ENCODE measurements around the gene INTS7.

The INTS7 gene

DNA sequence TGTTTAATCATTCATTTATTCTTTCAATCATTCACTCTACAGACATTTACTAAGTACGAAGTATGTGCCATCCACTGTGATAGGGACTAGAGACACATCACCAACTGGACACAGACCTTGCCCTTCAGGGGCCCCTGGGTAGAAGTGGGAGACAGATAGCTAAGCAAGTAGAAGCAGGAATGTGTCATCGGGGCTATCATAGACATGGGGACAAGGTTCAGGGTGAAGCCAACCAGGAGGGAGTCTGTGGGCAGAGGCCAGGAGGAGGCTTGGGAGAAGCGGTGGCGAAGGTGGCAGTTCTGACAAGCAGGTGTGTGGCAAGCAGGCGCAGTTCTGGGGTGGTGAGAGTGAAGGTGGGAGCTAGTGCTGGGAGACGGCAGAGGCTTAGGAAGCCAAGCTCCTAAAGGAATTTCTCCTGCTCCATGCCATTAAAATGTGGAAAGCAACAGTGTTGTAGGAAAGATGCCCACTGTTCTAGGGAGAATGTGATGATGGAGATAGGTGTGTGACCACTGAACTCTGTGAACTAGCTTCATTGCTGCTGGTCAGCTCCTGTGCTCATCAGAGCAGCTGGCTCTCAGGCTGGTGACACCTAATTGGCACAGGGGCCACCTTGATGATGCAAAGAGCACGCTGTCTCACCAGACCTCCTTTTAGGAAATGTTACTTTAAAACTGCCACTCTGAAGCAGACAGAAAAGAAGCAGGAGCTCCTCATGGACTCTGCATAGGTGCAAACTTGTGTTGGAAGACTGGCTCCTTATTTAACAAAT, 125.1 kb downstream of the INTS7 start:
- ATAC-seq (replicated peaks) (no peak), DNase-seq (no peak)
- peaks cover 10 to 11% of the 10 kb centered on the region in 2 donors for H3K27me3 Mint-ChIP-seq
- peaks cover 23 to 27% of the 10 kb centered on the region in 2 donors for H3K4me1 Mint-ChIP-seq
- H3K4me3 Mint-ChIP-seq = no peak overlapping the region
- H3K36me3 Mint-ChIP-seq = peaks cover 0 to 2% of the 10 kb centered on the region in 2 donors
- H3K27ac Mint-ChIP-seq = no peak overlapping the region
- peaks cover 0 to 2% of the 10 kb centered on the region in 2 donors for H3K9me3 Mint-ChIP-seq

- ATAC-seq (replicated peaks) (no peak), DNase-seq (no peak)
- Mint-ChIP-seq H3K4me3 (no peak overlapping the region), H3K27ac (no peak overlapping the region), H3K36me3 (peaks cover 0 to 2% of the 10 kb centered on the region in 2 donors), H3K9me3 (peaks cover 0 to 2% of the 10 kb centered on the region in 2 donors), H3K4me1 (peaks cover 23 to 27% of the 10 kb centered on the region in 2 donors), H3K27me3 (peaks cover 10 to 12% of the 10 kb centered on the region in 2 donors)
Observed at GRCh38 chr1:211909395-211909794, 126.0 kb downstream of the INTS7 start.

GRCh38 chr1:211908951-211909350, 126.4 kb downstream of the INTS7 start:
- no peak overlapping the region for H3K27ac Mint-ChIP-seq
- no peak for ATAC-seq (replicated peaks)

GRCh38 chr1:211908453-211908852, 126.9 kb downstream of the INTS7 start:
- peaks cover 10 to 12% of the 10 kb centered on the region in 2 donors for H3K27me3 Mint-ChIP-seq
- peaks cover 0 to 2% of the 10 kb centered on the region in 2 donors for H3K36me3 Mint-ChIP-seq
- ATAC-seq (replicated peaks) = peak; percentile 93 to 95
- peaks cover 0 to 2% of the 10 kb centered on the region in 2 donors for H3K9me3 Mint-ChIP-seq
- H3K27ac Mint-ChIP-seq = no peak overlapping the region
- DNase-seq = no peak
- H3K4me3 Mint-ChIP-seq = no peak overlapping the region
- peaks cover 23 to 27% of the 10 kb centered on the region in 2 donors for H3K4me1 Mint-ChIP-seq

More at GRCh38 chr1:211908951-211909350, 126.4 kb downstream of the INTS7 start:
- Mint-ChIP-seq H3K9me3 (peaks cover 0 to 2% of the 10 kb centered on the region in 2 donors), H3K4me3 (no peak overlapping the region), H3K27me3 (peaks cover 10 to 12% of the 10 kb centered on the region in 2 donors), H3K4me1 (peaks cover 23 to 27% of the 10 kb centered on the region in 2 donors), H3K36me3 (peaks cover 0 to 2% of the 10 kb centered on the region in 2 donors)
- no peak for DNase-seq

- peaks cover 4 to 7% of the 10 kb centered on the region in 2 donors for H3K27me3 Mint-ChIP-seq
Observed at GRCh38 chr1:211903490-211904245, 131.7 kb downstream of the INTS7 start.

GRCh38 chr1:211902624-211903291, 132.6 kb downstream of the INTS7 start:
- DNase-seq (no peak), ATAC-seq (replicated peaks) (no peak)
- H3K36me3 Mint-ChIP-seq = peaks cover 3 to 7% of the 10 kb centered on the region in 2 donors
- no peak overlapping the region for H3K4me3 Mint-ChIP-seq
- peaks cover 0 to 9% of the 10 kb centered on the region in 2 donors for H3K9me3 Mint-ChIP-seq
- H3K27ac Mint-ChIP-seq = no peak overlapping the region
- peaks cover 4 to 5% of the 10 kb centered on the region in 2 donors for H3K4me1 Mint-ChIP-seq
- H3K27me3 Mint-ChIP-seq = peaks cover 4 to 7% of the 10 kb centered on the region in 2 donors

More at GRCh38 chr1:211903490-211904245, 131.7 kb downstream of the INTS7 start:
- no peak for DNase-seq
- Mint-ChIP-seq H3K4me1 (peaks cover 7 to 11% of the 10 kb centered on the region in 2 donors), H3K27ac (no peak overlapping the region), H3K4me3 (no peak overlapping the region), H3K9me3 (peaks cover 0 to 9% of the 10 kb centered on the region in 2 donors), H3K36me3 (peaks cover 3 to 7% of the 10 kb centered on the region in 2 donors)
- ATAC-seq (replicated peaks) = no peak

- Mint-ChIP-seq H3K27me3 (peaks cover 4 to 7% of the 10 kb centered on the region in 2 donors), H3K4me3 (no peak overlapping the region), H3K4me1 (peaks cover 0 to 5% of the 10 kb centered on the region in 2 donors), H3K27ac (no peak overlapping the region), H3K9me3 (peaks cover 0 to 9% of the 10 kb centered on the region in 2 donors), H3K36me3 (peaks cover 3 to 7% of the 10 kb centered on the region in 2 donors)
- DNase-seq = no peak
- no peak for ATAC-seq (replicated peaks)
Observed at GRCh38 chr1:211901945-211902344, 133.4 kb downstream of the INTS7 start.

GRCh38 chr1:211900441-211900840, 134.9 kb downstream of the INTS7 start:
- H3K27ac Mint-ChIP-seq = no peak overlapping the region
- ATAC-seq (replicated peaks) (no peak), DNase-seq (no peak)
- peaks cover 2 to 8% of the 10 kb centered on the region in 2 donors for H3K27me3 Mint-ChIP-seq
- peaks cover 3 to 7% of the 10 kb centered on the region in 2 donors for H3K36me3 Mint-ChIP-seq
- H3K4me1 Mint-ChIP-seq = peaks cover 3 to 8% of the 10 kb centered on the region in 2 donors
- peaks cover 0 to 9% of the 10 kb centered on the region in 2 donors for H3K9me3 Mint-ChIP-seq
- H3K4me3 Mint-ChIP-seq = no peak overlapping the region

DNA sequence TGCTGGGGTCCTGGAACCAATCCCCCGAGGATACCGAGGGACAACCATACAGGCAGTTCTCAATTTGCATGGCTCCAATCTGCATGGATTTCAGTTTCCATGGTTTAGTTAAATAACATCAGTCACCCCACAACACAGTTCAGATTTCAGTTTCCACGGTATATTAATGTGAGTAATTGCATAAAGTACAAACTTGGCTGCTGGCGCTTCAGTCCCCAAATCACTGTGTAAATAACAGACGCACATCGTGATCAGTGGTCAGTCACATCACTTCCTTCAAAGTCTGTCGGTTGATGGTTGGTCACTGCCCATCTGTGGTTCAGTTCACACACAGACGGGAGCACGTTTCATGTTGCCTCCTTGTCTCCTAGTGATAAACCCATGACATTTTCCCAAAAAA, 138.4 kb downstream of the INTS7 start:
- Mint-ChIP-seq H3K9me3 (peaks cover 0 to 1% of the 10 kb centered on the region in 2 donors), H3K36me3 (no peaks in the 10 kb centered on the region), H3K27ac (no peak overlapping the region), H3K27me3 (peaks cover 0 to 4% of the 10 kb centered on the region in 2 donors), H3K4me1 (peaks cover 6 to 10% of the 10 kb centered on the region in 2 donors), H3K4me3 (no peak overlapping the region)
- DNase-seq = no peak
- ATAC-seq (replicated peaks) = no peak

DNA sequence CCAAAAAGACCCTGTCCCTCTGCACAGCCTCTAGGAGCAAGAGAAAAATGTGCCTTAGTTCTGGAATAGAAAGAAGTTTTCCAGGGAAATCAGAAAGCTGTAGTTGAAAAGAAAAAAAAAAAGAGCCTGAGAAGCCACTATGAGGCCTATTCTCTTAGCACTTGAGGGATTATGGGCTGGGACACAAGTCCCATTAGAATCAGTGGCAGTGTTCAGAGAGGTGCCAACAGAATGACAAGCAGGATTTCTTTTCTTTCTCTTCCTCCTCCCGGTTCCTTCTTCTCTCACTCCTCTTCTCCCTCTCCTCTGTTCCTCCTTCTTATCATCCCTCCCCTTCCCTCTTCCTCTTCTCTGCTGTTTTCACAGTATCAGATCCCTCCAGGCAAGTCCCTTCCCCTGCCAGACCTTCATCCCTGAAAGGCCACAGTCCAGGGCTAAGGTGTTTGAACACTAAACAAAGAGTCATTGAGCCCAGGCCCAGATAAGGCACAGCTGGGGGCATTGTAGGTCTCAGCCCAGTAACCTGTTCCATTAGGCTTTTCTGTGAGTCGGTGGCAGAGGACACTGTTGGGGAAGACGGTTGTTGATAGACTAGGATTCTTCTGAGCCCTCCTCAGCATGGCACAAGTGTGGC, 140.1 kb downstream of the INTS7 start:
- Mint-ChIP-seq H3K9me3 (no peaks in the 10 kb centered on the region), H3K36me3 (no peaks in the 10 kb centered on the region), H3K4me1 (peaks cover 8 to 15% of the 10 kb centered on the region in 2 donors), H3K27ac (no peak overlapping the region), H3K27me3 (peaks cover 0 to 4% of the 10 kb centered on the region in 2 donors), H3K4me3 (no peak overlapping the region)
- DNase-seq (no peak), ATAC-seq (replicated peaks) (peak; percentile 23 to 41)

DNA sequence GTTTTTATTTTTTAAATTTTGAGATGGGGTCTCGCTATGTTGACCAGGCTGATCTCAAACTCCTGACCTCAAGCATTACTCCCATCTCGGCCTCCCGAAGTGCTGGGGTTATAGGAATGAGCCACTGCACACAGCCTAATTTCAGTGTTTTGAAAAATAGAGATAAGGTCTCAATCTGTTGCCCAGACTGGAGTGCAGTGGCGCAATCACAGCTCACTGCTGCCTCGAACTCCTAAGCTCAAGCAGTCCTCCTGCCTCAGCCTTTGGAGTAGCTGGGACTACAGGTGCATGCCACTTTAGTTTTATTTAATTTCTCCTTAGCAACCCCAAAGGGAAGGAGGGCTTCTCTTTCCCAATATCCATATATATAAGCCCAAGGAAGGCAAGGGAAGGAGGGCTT, 141.0 kb downstream of the INTS7 start:
- no peaks in the 10 kb centered on the region for H3K9me3 Mint-ChIP-seq
- H3K4me1 Mint-ChIP-seq = peaks cover 8 to 15% of the 10 kb centered on the region in 2 donors
- peaks cover 0 to 4% of the 10 kb centered on the region in 2 donors for H3K27me3 Mint-ChIP-seq
- H3K27ac Mint-ChIP-seq = no peak overlapping the region
- no peak overlapping the region for H3K4me3 Mint-ChIP-seq
- DNase-seq (no peak), ATAC-seq (replicated peaks) (no peak)
- H3K36me3 Mint-ChIP-seq = no peaks in the 10 kb centered on the region

GRCh38 chr1:211893260-211893659, 142.1 kb downstream of the INTS7 start:
- DNase-seq (no peak), ATAC-seq (replicated peaks) (no peak)
- Mint-ChIP-seq H3K9me3 (no peaks in the 10 kb centered on the region), H3K27ac (no peak overlapping the region), H3K4me1 (peaks cover 8 to 15% of the 10 kb centered on the region in 2 donors), H3K4me3 (no peak overlapping the region), H3K36me3 (no peaks in the 10 kb centered on the region), H3K27me3 (peaks cover 1 to 4% of the 10 kb centered on the region in 2 donors)

- Mint-ChIP-seq H3K36me3 (no peaks in the 10 kb centered on the region), H3K27me3 (peaks cover 4 to 8% of the 10 kb centered on the region in 2 donors), H3K27ac (no peak overlapping the region), H3K4me1 (peaks cover 8 to 19% of the 10 kb centered on the region in 2 donors), H3K4me3 (no peak overlapping the region), H3K9me3 (no peaks in the 10 kb centered on the region)
- DNase-seq (no peak), ATAC-seq (replicated peaks) (no peak)
Observed at GRCh38 chr1:211892577-211892976, 142.8 kb downstream of the INTS7 start.

Data from stimulated activated naive B cell treated with anti-CD40 and anti-IgM and Interleukin-4, amounts not matched to agents 10 μg/mL and 1 μg/mL and 100 μg/mL, for 72 hours (primary cell).